GM23338 (cell line): ENCODE results near the gene TAF13. TPM values are rescaled to one million over a fixed set of nuclear protein-coding genes. Genes with fewer than 3 reads are reported as not detected.

Source experiments
- ATAC-seq: fragments of 200-7000 bp; cut with Tn5 transposase; 3 replicates; pipeline ENCODE4 v1.9.1; 2020
- DNase-seq: peaks from one replicate; pipeline ENCODE4 v3.0.0-alpha.2; 2015; ENCODE audit warnings: low spot score
- H2AFZ ChIP-seq: fragments of 200-600 bp; sonication (generic); 2 replicates; pipeline ENCODE4 v1.8.0; 2016; ENCODE audit warnings: antibody characterized with exemption, mild to moderate bottlenecking, moderate library complexity
- H3F3A ChIP-seq: fragments of 200-600 bp; sonication (generic); replicated peaks from 2 replicates; pipeline ENCODE4 v1.8.0; 2017; ENCODE audit warnings: antibody characterized with exemption, mixed run types, low read depth
- H3K27ac ChIP-seq: fragments of 200-600 bp; sonication (generic); 2 replicates; pipeline ENCODE4 v1.6.1; 2016; ENCODE audit warnings: low read depth
- H3K27me3 ChIP-seq: fragments of 200-600 bp; sonication (generic); 2 replicates; pipeline ENCODE4 v1.8.0; 2016; ENCODE audit warnings: mild to moderate bottlenecking, mixed run types, moderate library complexity; ENCODE audit not compliant: insufficient read depth
- H3K36me3 ChIP-seq: fragments of 200-600 bp; sonication (generic); 2 replicates; pipeline ENCODE4 v1.8.0; 2016; ENCODE audit warnings: mild to moderate bottlenecking; ENCODE audit not compliant: insufficient read depth
- H3K4me1 ChIP-seq: fragments of 200-600 bp; sonication (generic); 2 replicates; pipeline ENCODE4 v1.8.0; 2016; ENCODE audit warnings: mild to moderate bottlenecking, moderate library complexity; ENCODE audit not compliant: insufficient read depth
- H3K4me2 ChIP-seq: fragments of 200-600 bp; sonication (generic); 2 replicates; pipeline ENCODE4 v1.7.1; 2017; ENCODE audit warnings: mixed run types
- H3K4me3 ChIP-seq: fragments of 200-600 bp; sonication (generic); 2 replicates; pipeline ENCODE4 v1.6.1; 2016; ENCODE audit warnings: mixed run types
- H3K79me2 ChIP-seq: fragments of 200-600 bp; sonication (generic); replicated peaks from 2 replicates; pipeline ENCODE4 v1.8.0; 2017; ENCODE audit warnings: mild to moderate bottlenecking; ENCODE audit not compliant: insufficient read depth
- H3K9me2 ChIP-seq: fragments of 200-600 bp; sonication (generic); 2 replicates; pipeline ENCODE4 v1.8.0; 2017; ENCODE audit not compliant: insufficient read depth
- H4K20me1 ChIP-seq: fragments of 200-600 bp; sonication (generic); replicated peaks from 2 replicates; pipeline ENCODE4 v1.8.0; 2017; ENCODE audit warnings: mild to moderate bottlenecking; ENCODE audit not compliant: insufficient read depth
- H3K27ac Mint-ChIP-seq: 2 replicates; pipeline ENCODE4 v1.8.0; 2020; ENCODE audit warnings: inconsistent platforms, mild to moderate bottlenecking, moderate library complexity, mixed read lengths
- H3K27me3 Mint-ChIP-seq: 3 replicates; pipeline ENCODE4 v1.8.0; 2022; ENCODE audit warnings: low read depth, mild to moderate bottlenecking, moderate library complexity, mixed read lengths, inconsistent platforms; ENCODE audit not compliant: insufficient read depth, poor library complexity
- H3K36me3 Mint-ChIP-seq: 3 replicates; pipeline ENCODE4 v1.8.0; 2021; ENCODE audit warnings: low read depth, mild to moderate bottlenecking, inconsistent platforms, moderate library complexity, mixed read lengths
- H3K4me1 Mint-ChIP-seq: 3 replicates; pipeline ENCODE4 v1.8.0; 2020; ENCODE audit warnings: mild to moderate bottlenecking, inconsistent platforms, mixed read lengths
- H3K4me3 Mint-ChIP-seq: 3 replicates; pipeline ENCODE4 v1.8.0; 2021; ENCODE audit warnings: moderate library complexity, mild to moderate bottlenecking, inconsistent platforms, mixed read lengths
- H3K9me3 Mint-ChIP-seq: 3 replicates; pipeline ENCODE4 v1.8.0; 2020; ENCODE audit warnings: moderate library complexity, mild to moderate bottlenecking, inconsistent platforms, mixed read lengths
- CREB1 ChIP-seq: fragments of 250-450 bp; sonication (Bioruptor Pico); IDR thresholded peaks from 2 replicates; pipeline ENCODE4 v1.5.0; 2020; ENCODE audit warnings: low read depth, mild to moderate bottlenecking, moderate library complexity
- CTCF ChIP-seq, 2 experiments: fragments of 200-600 bp in 1 of 2; sonication (generic) in 1 of 2; conservative IDR thresholded peaks; 2 replicates each; pipeline versions ENCODE4 v1.5.1 to v1.6.1; 2016 to 2017; ENCODE audit warnings: antibody characterized with exemption in 2 of 2, low read depth in 2 of 2, mild to moderate bottlenecking in 2 of 2, moderate library complexity in 1 of 2
- ETS1 ChIP-seq: IDR thresholded peaks from 2 replicates; pipeline ENCODE4 v1.6.1; 2016; ENCODE audit warnings: antibody characterized with exemption
- EZH2 ChIP-seq: fragments of 200-600 bp; sonication (generic); IDR thresholded peaks from one replicate; pipeline ENCODE4 v1.8.0; 2017; ENCODE audit warnings: antibody characterized with exemption, mild to moderate bottlenecking, low read depth; ENCODE audit not compliant: unreplicated experiment
- EZH2phosphoT487 ChIP-seq: fragments of 200-600 bp; sonication (generic); IDR thresholded peaks from one replicate; pipeline ENCODE4 v1.8.1; 2018; ENCODE audit warnings: antibody characterized with exemption; ENCODE audit not compliant: unreplicated experiment
- JUNB ChIP-seq: IDR thresholded peaks from one replicate; pipeline ENCODE4 v1.6.1; 2016; ENCODE audit warnings: antibody characterized with exemption; ENCODE audit not compliant: unreplicated experiment
- NANOG ChIP-seq: IDR thresholded peaks from 2 replicates; pipeline ENCODE4 v1.6.1; 2016; ENCODE audit warnings: antibody characterized with exemption, borderline replicate concordance
- POLR2AphosphoS5 ChIP-seq: IDR thresholded peaks from 2 replicates; pipeline ENCODE4 v1.6.1; 2016; ENCODE audit warnings: antibody characterized with exemption, low read depth
- REST ChIP-seq: IDR thresholded peaks from one replicate; pipeline ENCODE4 v1.6.1; 2018; ENCODE audit warnings: antibody characterized with exemption; ENCODE audit not compliant: unreplicated experiment
- STAT1 ChIP-seq: IDR thresholded peaks from one replicate; pipeline ENCODE4 v1.6.1; 2016; ENCODE audit warnings: antibody characterized with exemption; ENCODE audit not compliant: unreplicated experiment
- ZNF114 ChIP-seq: fragments of 250-450 bp; sonication (Bioruptor Pico); IDR thresholded peaks from 2 replicates; pipeline ENCODE4 v1.5.0; 2020; ENCODE audit warnings: mild to moderate bottlenecking, moderate library complexity
- ZNF331 ChIP-seq: fragments of 250-450 bp; sonication (Bioruptor Pico); IDR thresholded peaks from 2 replicates; pipeline ENCODE4 v1.5.0; 2020; ENCODE audit warnings: low read depth, mild to moderate bottlenecking, moderate library complexity
- ZNF462 ChIP-seq: fragments of 250-450 bp; sonication (Bioruptor Pico); IDR thresholded peaks from 2 replicates; pipeline ENCODE4 v1.5.0; 2020; ENCODE audit warnings: mild to moderate bottlenecking, moderate library complexity
- polyA plus RNA-seq: library from polyadenylated mRNA; unstranded; fragments of >200 nt; fragmentation: Nextera tagmentation; extraction: Ambion mirVana; gene quantifications from 2 replicates; pipeline ENCODE4 v1.2.1, GENCODE V29; 2016
- total RNA-seq: library from RNA; depleted of rRNA; stranded (reverse); fragments of >200 nt; shearing (Covaris generic); gene quantifications from 2 replicates; pipeline ENCODE4 v1.2.3, GENCODE V29; 2014

Gene TAF13
- total and polyA plus RNA-seq, 2 experiments from 2014 or later = 43.7 to 55.8 TPM

GRCh38 chr1:109065137-109065536, 10.7 kb downstream of the TAF13 start:
- H3K36me3 Mint-ChIP-seq = peaks cover 46% of the 10 kb centered on the region
- Histone ChIP-seq H3K27ac (no peak overlapping the region), H3K4me3 (no peak overlapping the region), H4K20me1 (peaks cover 6% of the 10 kb centered on the region), H3K79me2 (peaks cover 27% of the 10 kb centered on the region), H3K27me3 (no peaks in the 10 kb centered on the region), H3K9me2 (no peaks in the 10 kb centered on the region), H2AFZ (no peak overlapping the region), H3K4me2 (no peak overlapping the region), H3K4me1 (no peaks in the 10 kb centered on the region), H3K36me3 (peaks cover 25% of the 10 kb centered on the region), H3F3A (0 out of 2 replicates have a peak, but pooled peaks cover 4% of the 10 kb centered on the region)
- H3K9me3 Mint-ChIP-seq = no peaks in the 10 kb centered on the region
- no peak for TF ChIP-seq ZNF331 (CRISPR knock-in tag)
- no peak for TF ChIP-seq EZH2phosphoT487
- TF ChIP-seq POLR2AphosphoS5 = no peak
- no peak for TF ChIP-seq REST
- TF ChIP-seq EZH2 = no peak
- TF ChIP-seq CTCF (conservative IDR thresholded peaks at IDR 0.05; ENCODE audit: low read depth in 2 of 2) = no peak
- TF ChIP-seq STAT1 = no peak
- no peak for TF ChIP-seq JUNB
- no peak for TF ChIP-seq ZNF114 (CRISPR knock-in tag)
- no peak for TF ChIP-seq ETS1
- no peak for TF ChIP-seq NANOG
- no peak for TF ChIP-seq CREB1 (CRISPR knock-in tag)
- no peak for TF ChIP-seq ZNF462 (CRISPR knock-in tag)
- H3K27me3 Mint-ChIP-seq = no peaks in the 10 kb centered on the region
- H3K4me3 Mint-ChIP-seq = no peak overlapping the region
- no peaks in the 10 kb centered on the region for H3K4me1 Mint-ChIP-seq
- ATAC-seq (no peak), DNase-seq (no peak)
- no peak overlapping the region for H3K27ac Mint-ChIP-seq
